ENCODE results near the gene CRYGS. TPM values are rescaled to one million over a fixed set of nuclear protein-coding genes. Genes with fewer than 3 reads are reported as not detected.

The CRYGS gene
- total and polyA plus RNA-seq, 9 of the 15 experiments (the other 6 are each of a cell fraction or from before 2014, with no cell fraction given) = 1.5 to 3.8 (median 2.0) TPM

DNA sequence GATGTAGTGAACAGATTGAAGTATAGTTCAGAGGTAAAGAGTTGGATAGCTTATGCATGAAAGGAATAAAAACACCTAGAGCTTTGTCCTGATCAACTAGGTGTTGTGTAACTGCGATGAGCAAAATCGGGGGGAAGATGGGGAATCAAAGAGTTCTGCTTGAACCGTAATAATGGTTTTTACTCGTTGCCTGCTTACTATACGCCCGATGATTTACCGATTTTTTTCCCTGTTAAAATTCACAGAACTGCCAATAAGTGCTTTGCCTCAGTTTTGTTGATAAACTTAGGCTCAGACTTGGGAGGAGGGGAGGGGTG is 25.6 kb upstream of the CRYGS start (continued):
- TF ChIP-seq, protein P1, sequence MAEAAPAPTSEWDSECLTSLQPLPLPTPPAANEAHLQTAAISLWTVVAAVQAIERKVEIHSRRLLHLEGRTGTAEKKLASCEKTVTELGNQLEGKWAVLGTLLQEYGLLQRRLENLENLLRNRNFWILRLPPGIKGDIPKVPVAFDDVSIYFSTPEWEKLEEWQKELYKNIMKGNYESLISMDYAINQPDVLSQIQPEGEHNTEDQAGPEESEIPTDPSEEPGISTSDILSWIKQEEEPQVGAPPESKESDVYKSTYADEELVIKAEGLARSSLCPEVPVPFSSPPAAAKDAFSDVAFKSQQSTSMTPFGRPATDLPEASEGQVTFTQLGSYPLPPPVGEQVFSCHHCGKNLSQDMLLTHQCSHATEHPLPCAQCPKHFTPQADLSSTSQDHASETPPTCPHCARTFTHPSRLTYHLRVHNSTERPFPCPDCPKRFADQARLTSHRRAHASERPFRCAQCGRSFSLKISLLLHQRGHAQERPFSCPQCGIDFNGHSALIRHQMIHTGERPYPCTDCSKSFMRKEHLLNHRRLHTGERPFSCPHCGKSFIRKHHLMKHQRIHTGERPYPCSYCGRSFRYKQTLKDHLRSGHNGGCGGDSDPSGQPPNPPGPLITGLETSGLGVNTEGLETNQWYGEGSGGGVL (CRISPR knock-in tag; IDR thresholded peaks at IDR 0.05) = no peak
- no peak for TF ChIP-seq CHD4 (IDR thresholded peaks at IDR 0.05; ENCODE audit: insufficient read depth, insufficient replicate concordance, low read depth, low read length, poor library complexity, severe bottlenecking)
- TF ChIP-seq, protein P2, sequence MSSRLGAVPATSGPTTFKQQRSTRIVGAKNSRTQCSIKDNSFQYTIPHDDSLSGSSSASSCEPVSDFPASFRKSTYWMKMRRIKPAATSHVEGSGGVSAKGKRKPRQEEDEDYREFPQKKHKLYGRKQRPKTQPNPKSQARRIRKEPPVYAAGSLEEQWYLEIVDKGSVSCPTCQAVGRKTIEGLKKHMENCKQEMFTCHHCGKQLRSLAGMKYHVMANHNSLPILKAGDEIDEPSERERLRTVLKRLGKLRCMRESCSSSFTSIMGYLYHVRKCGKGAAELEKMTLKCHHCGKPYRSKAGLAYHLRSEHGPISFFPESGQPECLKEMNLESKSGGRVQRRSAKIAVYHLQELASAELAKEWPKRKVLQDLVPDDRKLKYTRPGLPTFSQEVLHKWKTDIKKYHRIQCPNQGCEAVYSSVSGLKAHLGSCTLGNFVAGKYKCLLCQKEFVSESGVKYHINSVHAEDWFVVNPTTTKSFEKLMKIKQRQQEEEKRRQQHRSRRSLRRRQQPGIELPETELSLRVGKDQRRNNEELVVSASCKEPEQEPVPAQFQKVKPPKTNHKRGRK (tag; IDR thresholded peaks at IDR 0.05) = no peak
- no peak for TF ChIP-seq ILF3 (IDR thresholded peaks at IDR 0.05; ENCODE audit: borderline replicate concordance)
- TF ChIP-seq, protein P3, sequence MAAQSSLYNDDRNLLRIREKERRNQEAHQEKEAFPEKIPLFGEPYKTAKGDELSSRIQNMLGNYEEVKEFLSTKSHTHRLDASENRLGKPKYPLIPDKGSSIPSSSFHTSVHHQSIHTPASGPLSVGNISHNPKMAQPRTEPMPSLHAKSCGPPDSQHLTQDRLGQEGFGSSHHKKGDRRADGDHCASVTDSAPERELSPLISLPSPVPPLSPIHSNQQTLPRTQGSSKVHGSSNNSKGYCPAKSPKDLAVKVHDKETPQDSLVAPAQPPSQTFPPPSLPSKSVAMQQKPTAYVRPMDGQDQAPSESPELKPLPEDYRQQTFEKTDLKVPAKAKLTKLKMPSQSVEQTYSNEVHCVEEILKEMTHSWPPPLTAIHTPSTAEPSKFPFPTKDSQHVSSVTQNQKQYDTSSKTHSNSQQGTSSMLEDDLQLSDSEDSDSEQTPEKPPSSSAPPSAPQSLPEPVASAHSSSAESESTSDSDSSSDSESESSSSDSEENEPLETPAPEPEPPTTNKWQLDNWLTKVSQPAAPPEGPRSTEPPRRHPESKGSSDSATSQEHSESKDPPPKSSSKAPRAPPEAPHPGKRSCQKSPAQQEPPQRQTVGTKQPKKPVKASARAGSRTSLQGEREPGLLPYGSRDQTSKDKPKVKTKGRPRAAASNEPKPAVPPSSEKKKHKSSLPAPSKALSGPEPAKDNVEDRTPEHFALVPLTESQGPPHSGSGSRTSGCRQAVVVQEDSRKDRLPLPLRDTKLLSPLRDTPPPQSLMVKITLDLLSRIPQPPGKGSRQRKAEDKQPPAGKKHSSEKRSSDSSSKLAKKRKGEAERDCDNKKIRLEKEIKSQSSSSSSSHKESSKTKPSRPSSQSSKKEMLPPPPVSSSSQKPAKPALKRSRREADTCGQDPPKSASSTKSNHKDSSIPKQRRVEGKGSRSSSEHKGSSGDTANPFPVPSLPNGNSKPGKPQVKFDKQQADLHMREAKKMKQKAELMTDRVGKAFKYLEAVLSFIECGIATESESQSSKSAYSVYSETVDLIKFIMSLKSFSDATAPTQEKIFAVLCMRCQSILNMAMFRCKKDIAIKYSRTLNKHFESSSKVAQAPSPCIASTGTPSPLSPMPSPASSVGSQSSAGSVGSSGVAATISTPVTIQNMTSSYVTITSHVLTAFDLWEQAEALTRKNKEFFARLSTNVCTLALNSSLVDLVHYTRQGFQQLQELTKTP (IDR thresholded peaks at IDR 0.05; ENCODE audit: low read depth in 1 of 2, partially characterized antibody in 2 of 2) = peak in 1 of 2 experiments; percentile 10
- no peak for TF ChIP-seq FOXM1 (IDR thresholded peaks at IDR 0.05; ENCODE audit: low read depth)
- TF ChIP-seq FOXM1 (CRISPR knock-in tag; IDR thresholded peaks at IDR 0.05; ENCODE audit: low read depth) = 0 out of 2 replicates have a peak, but pooled peaks have one; percentile 20
- TF ChIP-seq NCOA1 (IDR thresholded peaks at IDR 0.05; ENCODE audit: low read depth) = no peak
- TF ChIP-seq, protein P4, sequence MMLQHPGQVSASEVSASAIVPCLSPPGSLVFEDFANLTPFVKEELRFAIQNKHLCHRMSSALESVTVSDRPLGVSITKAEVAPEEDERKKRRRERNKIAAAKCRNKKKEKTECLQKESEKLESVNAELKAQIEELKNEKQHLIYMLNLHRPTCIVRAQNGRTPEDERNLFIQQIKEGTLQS (IDR thresholded peaks at IDR 0.05) = no peak
- TF ChIP-seq, protein P4 (CRISPR knock-in tag; conservative IDR thresholded peaks at IDR 0.05) = no peak
- TF ChIP-seq, protein P5, sequence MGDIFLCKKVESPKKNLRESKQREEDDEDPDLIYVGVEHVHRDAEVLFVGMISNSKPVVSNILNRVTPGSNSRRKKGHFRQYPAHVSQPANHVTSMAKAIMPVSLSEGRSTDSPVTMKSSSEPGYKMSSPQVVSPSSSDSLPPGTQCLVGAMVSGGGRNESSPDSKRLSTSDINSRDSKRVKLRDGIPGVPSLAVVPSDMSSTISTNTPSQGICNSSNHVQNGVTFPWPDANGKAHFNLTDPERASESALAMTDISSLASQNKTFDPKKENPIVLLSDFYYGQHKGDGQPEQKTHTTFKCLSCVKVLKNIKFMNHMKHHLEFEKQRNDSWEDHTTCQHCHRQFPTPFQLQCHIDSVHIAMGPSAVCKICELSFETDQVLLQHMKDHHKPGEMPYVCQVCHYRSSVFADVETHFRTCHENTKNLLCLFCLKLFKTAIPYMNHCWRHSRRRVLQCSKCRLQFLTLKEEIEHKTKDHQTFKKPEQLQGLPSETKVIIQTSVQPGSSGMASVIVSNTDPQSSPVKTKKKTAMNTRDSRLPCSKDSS (IDR thresholded peaks at IDR 0.05; ENCODE audit: low read depth, partially characterized antibody) = peak; percentile 21
- TF ChIP-seq, protein P6, sequence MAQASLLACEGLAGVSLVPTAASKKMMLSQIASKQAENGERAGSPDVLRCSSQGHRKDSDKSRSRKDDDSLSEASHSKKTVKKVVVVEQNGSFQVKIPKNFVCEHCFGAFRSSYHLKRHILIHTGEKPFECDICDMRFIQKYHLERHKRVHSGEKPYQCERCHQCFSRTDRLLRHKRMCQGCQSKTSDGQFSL (CRISPR knock-in tag; IDR thresholded peaks at IDR 0.05) = no peak
- TF ChIP-seq, protein P6 (tag; IDR thresholded peaks at IDR 0.05) = no peak
- no peak for TF ChIP-seq GTF2F1 (IDR thresholded peaks at IDR 0.05; ENCODE audit: low read depth, low read length)
